ENCODE measurements around the gene LHFPL2.

The LHFPL2 gene

DNA sequence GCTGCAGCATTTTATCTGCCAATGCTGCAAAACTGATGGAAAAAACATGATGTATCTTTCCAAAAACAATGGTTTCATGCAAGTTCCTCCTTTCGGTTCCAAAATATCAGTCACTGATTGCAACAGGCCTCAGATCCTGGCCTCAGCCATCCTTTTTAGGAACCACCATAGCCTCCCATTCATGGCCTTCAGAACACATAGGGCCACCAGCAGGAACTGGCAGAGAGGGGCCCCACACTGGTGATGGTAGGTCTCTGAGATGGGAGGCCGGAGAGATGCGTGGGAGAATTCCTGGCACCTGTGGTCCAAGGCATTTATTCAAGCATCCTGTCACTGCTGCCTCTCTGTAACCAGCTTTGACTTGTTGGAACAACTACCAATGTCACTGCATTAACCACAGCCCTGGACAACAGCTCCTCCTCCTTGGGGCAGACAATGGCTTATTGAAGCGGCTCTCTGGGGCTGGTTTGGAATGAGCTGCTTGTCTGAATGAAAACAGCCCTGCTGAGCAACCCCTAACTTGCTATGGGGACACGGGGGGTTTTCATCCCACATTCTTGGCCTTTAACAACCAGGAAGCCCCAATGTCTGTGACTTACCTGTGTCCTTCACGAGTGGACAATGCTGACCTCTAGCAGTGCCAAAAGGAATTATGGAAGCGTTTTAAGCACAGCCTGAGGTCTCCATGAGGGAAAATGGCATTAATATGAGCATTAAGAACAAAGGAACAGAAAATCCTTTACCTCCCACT lies 108.1 kb downstream of the LHFPL2 start:
- TF ChIP-seq POLR2AphosphoS5 (IDR thresholded peaks at IDR 0.05; ENCODE audit: low read depth, low read length) (no peak), FOXP2 (optimal IDR thresholded peaks at IDR 0.05; ENCODE audit: borderline replicate concordance, extremely low read depth, extremely low read length, insufficient read depth) (no peak), TAF1 (IDR thresholded peaks at IDR 0.05; ENCODE audit: borderline replicate concordance, insufficient read depth, low read length) (no peak), SIN3A (IDR thresholded peaks at IDR 0.05; ENCODE audit: borderline replicate concordance, insufficient read depth, low read length) (no peak)
- TF ChIP-seq, protein P1, sequence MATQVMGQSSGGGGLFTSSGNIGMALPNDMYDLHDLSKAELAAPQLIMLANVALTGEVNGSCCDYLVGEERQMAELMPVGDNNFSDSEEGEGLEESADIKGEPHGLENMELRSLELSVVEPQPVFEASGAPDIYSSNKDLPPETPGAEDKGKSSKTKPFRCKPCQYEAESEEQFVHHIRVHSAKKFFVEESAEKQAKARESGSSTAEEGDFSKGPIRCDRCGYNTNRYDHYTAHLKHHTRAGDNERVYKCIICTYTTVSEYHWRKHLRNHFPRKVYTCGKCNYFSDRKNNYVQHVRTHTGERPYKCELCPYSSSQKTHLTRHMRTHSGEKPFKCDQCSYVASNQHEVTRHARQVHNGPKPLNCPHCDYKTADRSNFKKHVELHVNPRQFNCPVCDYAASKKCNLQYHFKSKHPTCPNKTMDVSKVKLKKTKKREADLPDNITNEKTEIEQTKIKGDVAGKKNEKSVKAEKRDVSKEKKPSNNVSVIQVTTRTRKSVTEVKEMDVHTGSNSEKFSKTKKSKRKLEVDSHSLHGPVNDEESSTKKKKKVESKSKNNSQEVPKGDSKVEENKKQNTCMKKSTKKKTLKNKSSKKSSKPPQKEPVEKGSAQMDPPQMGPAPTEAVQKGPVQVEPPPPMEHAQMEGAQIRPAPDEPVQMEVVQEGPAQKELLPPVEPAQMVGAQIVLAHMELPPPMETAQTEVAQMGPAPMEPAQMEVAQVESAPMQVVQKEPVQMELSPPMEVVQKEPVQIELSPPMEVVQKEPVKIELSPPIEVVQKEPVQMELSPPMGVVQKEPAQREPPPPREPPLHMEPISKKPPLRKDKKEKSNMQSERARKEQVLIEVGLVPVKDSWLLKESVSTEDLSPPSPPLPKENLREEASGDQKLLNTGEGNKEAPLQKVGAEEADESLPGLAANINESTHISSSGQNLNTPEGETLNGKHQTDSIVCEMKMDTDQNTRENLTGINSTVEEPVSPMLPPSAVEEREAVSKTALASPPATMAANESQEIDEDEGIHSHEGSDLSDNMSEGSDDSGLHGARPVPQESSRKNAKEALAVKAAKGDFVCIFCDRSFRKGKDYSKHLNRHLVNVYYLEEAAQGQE (IDR thresholded peaks at IDR 0.05; ENCODE audit: insufficient read depth in 1 of 2, low read depth in 2 of 2, low read length in 2 of 2), result no peak

DNA sequence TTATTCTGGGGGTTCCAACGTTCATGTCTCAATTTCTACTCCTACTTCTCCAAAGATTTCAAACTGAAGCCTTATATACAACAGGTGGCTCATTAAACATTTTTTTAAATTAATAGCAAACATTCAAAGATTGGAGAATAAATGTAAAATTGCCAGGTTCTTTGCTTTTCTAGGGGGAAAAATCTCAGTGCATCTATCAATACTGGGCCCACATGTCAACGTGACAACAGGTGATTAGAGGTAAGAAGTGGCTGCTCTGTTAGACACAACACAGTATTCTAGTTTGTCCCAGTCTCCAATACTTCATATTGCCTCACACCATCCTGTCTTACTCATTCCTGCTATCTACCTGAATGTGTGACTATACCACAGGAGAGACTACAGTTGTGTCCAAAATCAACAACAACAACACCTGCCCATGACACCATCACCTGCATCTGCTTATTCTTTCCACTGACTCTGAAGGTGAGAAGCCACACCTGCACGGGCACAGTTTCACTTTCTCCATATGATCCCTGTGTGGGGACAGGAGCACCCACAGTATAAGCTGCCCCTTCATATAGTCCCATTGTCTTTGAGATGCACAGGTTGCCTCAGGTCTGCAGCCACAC lies 110.2 kb downstream of the LHFPL2 start:
- no peak for TF ChIP-seq FOXP2 (optimal IDR thresholded peaks at IDR 0.05; ENCODE audit: borderline replicate concordance, extremely low read depth, extremely low read length, insufficient read depth)
- no peak for TF ChIP-seq SIN3A (IDR thresholded peaks at IDR 0.05; ENCODE audit: borderline replicate concordance, insufficient read depth, low read length)
- TF ChIP-seq, protein P1 (IDR thresholded peaks at IDR 0.05; ENCODE audit: insufficient read depth in 1 of 2, low read depth in 2 of 2, low read length in 2 of 2), result no peak
- no peak for TF ChIP-seq TAF1 (IDR thresholded peaks at IDR 0.05; ENCODE audit: borderline replicate concordance, insufficient read depth, low read length)
- TF ChIP-seq POLR2AphosphoS5 (IDR thresholded peaks at IDR 0.05; ENCODE audit: low read depth, low read length), result no peak

DNA sequence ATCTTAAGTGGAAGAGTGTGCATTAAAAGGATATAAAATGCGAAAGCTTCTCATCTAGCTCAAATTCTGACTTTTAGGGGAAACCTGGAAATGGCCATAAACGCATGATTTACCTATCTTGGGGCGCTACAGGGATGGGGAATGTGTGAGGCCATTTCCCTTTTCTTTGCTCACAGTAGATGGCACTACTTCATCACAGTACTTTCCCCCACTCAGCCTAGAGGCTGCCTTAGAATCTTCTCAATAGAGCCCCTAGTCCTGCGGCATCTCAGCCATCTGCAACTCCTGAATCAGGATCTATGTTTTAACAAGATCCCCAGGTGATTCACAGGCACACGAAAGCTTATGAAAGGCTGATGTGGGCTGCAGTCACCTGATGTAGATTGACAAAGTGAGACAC lies 110.8 kb downstream of the LHFPL2 start:
- TF ChIP-seq POLR2AphosphoS5 (IDR thresholded peaks at IDR 0.05; ENCODE audit: low read depth, low read length) (no peak), FOXP2 (optimal IDR thresholded peaks at IDR 0.05; ENCODE audit: borderline replicate concordance, extremely low read depth, extremely low read length, insufficient read depth) (no peak), SIN3A (IDR thresholded peaks at IDR 0.05; ENCODE audit: borderline replicate concordance, insufficient read depth, low read length) (no peak), TAF1 (IDR thresholded peaks at IDR 0.05; ENCODE audit: borderline replicate concordance, insufficient read depth, low read length) (no peak)
- TF ChIP-seq, protein P1 (IDR thresholded peaks at IDR 0.05; ENCODE audit: insufficient read depth in 1 of 2, low read depth in 2 of 2, low read length in 2 of 2), result no peak

DNA sequence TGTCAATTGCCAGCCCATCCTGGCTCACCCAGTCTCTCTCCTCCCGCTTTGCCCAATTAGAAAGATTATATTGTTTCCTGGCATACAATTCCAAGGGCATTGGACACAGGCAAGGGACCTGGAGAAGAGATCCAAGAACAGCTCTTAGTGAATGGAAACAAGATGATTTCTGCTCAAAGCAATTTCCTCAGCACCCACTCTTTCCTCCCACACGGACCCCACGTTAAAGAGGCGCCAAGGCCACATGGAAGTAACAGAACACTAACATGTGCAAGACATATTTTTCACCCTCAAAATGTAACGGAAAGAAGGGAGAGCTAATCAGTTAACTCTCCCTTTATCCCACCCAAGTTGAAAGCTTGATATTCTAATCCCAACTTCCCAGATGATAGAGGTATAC lies 111.2 kb downstream of the LHFPL2 start:
- TF ChIP-seq FOXP2 (optimal IDR thresholded peaks at IDR 0.05; ENCODE audit: borderline replicate concordance, extremely low read depth, extremely low read length, insufficient read depth) (no peak), POLR2AphosphoS5 (IDR thresholded peaks at IDR 0.05; ENCODE audit: low read depth, low read length) (no peak), SIN3A (IDR thresholded peaks at IDR 0.05; ENCODE audit: borderline replicate concordance, insufficient read depth, low read length) (no peak), TAF1 (IDR thresholded peaks at IDR 0.05; ENCODE audit: borderline replicate concordance, insufficient read depth, low read length) (no peak)
- TF ChIP-seq, protein P1 (IDR thresholded peaks at IDR 0.05; ENCODE audit: insufficient read depth in 1 of 2, low read depth in 2 of 2, low read length in 2 of 2), result no peak

Measured in PFSK-1 (cell line).